Measurements from ENCODE around the gene ALOX15B.

The ALOX15B gene

DNA sequence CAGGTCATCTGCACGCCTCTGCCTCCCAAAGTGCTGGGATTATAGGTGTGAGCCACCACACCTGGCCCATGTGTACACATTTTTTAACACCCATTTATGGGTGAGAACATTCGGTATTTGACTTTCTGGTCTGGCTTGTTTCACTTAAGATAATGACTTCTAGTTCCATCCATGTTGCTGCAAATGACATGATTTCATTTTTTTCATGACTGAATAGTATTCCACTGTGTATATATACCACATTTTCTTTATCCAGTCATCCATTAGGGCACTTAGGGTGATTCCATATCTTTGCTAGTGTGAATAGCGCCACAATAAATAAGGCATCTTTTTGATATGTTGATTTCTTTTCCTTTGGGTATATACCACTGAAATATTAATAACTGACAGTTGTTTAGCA lies 43.0 kb downstream of the ALOX15B start:
- no peak for DNase-seq

DNA sequence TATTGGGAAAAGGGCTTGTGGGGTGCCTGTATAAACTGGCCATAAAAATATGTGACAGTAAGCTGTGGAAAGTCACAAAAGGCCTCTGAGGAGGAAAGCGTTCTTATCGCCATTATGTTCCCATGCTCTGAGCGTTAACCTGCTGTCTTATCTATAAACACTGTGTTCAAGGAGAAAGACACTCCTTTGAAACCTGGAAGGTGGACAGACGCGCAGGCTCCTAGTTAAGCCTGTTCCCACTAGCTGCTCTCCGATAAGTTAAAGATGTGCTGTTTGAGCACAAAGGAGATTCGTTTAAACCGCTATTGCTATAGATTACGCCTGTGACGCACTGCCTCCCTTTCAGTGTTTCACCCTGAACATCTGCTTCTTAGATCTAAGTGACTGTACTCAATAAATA lies 43.4 kb downstream of the ALOX15B start:
- no peak for DNase-seq

DNA sequence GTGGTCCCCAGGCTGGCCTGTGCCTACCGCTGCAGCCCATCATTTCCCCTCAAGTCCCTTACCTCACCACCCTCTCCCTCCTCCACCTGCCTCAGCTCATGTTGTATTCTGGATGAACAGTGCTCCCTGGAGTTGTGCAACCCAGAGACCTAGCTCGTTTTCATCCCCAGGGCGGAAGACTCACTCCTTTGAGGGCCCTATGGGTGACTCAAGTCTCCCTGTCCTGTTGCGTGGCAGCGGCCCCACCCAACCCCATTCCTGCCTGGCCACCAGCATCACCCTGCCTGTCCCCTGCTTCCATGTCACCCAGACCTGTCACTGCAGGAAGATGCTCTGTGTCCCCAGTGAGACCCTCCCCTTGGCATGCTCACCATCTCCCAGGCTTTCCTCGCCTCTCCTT lies 45.4 kb downstream of the ALOX15B start:
- DNase-seq: no peak

DNA sequence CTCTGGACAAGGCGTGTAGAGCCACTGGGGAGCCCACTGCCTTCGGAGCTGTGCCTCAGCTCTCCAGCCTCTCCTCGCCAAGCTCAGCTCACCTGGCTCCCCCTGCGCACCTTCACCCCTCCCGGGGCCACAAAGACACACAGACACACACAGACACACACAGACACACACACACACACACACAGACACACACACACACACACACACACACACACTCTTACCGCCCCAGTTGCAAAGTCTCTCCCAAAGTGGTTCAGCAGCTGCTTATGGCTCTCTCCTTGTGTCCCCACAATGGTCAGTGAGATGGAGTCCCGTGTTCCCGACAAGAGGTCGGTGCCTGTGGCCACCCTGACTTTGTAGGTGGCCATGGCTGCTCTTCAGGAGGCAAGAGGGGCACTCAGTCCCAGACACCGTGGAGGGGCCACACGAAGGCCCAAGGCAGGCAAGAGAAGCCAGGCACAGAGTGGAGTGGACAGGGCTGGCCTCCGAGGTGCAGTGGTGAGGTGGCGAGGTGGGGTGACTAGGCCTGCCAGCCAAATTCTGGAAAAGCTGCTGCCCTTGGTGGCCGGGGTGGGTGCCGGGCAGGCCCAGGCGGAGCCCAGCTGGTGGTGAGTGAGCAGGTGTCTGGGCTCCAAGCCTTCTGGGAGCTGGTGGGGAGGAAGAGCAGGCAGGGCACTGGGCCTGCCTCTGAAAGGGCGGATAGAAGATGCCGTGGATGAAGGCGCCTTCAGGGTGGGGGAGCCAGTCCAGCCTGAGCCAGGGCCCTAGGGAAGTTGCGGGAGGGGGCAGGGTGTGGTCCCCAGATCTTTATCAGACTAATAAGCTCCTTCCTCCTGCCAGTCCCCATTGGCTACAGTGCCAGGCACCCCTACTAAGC lies 48.5 kb downstream of the ALOX15B start, which contains the start of gene ALOX12B:
ALOX12B (minus strand) TSS at position 642 of the 877 bp plus-strand sequence; CDS start at position 368, 274 bp downstream.
- no peak for DNase-seq

DNA sequence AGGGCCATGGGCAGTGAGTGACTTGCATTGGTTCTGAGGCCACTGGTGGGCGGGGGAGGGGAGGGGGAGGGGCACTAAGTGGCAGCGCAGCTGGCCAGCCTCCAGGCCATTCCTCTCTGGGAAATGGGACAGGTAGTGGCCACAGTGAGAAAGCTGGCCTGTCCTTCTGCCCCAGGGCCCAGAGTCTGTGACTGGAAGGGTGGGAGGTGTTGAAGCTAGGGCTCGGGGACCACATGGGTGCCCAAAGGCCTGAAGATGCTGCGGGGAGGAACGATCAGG lies 49.0 kb downstream of the ALOX15B start:
- DNase-seq: no peak

DNA sequence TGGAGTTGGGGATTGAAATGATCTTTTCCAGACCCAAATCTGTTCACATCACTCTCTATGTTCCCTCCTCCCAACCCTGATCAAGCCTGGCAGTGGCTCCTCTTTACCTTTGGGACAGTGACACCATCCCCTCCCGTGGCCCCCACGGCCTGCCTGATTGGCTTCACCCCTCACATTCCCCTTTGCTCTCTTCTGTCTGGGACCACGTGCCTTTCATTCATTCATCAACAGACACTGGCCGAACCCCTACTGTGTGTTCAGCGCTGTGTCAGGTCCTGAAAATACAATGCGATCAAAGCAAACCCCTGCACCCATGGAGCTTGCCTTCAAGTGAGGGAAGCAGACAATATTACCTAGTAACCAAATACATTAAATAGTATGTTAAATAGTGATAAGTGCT lies 50.9 kb downstream of the ALOX15B start:
- DNase-seq: no peak

DNA sequence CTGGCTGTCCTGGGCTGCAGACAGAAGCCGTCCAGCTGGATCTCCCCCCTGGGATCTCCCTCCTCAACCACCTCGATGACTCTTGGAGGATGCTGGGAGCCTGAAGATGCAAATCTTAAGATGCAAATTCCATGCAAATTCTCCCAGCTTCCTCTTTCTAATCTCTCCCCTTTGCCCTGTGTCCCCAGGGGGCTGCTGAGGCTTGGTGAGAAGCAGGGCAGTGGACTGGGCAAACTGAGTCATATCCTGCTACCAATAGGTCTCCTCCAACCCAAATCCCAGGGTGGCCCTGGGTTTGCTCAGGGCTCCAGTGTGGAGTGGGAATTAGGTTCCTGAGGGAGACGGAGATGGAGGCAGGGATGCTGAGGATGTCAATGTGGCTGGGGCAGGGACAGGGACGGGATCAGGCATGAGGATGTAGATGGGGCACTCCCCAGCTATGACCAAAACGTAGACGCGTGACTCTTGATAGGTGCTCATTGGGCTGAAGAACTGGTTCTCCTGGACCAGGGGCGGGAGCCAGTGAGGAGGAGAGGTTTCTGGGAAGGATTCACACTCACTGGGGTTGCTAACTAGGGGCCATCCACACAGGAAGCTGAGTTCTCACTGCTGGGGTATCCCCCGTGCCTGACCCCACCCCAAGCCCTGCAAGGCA lies 52.3 kb downstream of the ALOX15B start:
- DNase-seq: no peak

DNA sequence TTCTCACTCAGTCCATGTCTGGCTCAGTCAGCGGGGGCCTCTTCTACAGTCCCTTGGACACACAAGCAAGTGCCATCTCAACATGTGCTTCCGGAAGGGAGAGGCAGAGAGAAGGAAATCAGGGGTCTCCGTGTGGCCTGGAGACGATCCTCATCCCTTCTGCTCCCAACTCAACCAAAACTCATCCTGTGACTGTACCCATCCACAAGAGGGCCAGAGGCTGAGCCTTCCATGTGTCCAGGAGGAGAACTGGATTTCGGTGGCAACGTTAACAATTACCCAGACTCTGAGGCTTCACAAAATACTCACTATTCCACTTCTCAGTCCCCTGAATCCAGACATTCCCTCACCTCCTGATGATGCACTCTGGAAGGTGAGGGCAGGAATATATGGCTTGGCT lies 56.5 kb downstream of the ALOX15B start:
- DNase-seq: no peak

DNA sequence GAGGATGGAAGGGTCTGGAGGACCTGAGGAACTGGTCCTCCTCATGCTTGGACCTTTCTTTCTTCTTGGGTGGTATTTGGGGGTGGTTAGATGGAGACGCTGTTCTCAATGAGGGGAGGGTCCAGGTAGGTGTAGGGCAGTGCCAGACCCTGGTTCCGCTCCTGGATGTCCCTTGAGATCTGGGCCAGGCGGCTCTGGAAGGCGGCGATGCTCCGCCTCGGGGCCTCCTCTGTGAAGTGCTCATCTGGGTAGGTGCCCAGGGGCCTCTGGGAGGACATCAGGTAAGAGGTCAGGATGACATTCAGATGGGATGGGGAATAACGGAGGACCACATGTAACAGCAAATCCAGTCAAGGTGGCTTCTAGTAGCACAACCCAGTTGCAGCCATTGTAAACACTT lies 57.7 kb downstream of the ALOX15B start:
- no peak for DNase-seq
